Keratinocyte (primary cell): Measurements from ENCODE around the gene ZNF544. TPM values are rescaled to one million over a fixed set of nuclear protein-coding genes. Genes with fewer than 3 reads are reported as not detected.

Source experiments
- DNase-seq: peaks from one replicate; pipeline ENCODE4 v3.0.0-alpha.2; 2011; ENCODE audit warnings: low read depth, missing footprints, low spot score
- FAIRE-seq: peaks from 2 replicates; lab custom pipeline; 2011; peaks lifted over from hg19 to GRCh38; lab: Jason Lieb, UNC
- H2AFZ ChIP-seq: 2 replicates; pipeline ENCODE4 v1.6.0; 2012; ENCODE audit warnings: low read length, control low read depth, inconsistent platforms; ENCODE audit not compliant: control insufficient read depth
- H3K27ac ChIP-seq: 2 replicates; pipeline ENCODE4 v1.5.1; 2011; ENCODE audit warnings: low read length; ENCODE audit not compliant: control insufficient read depth, insufficient read depth
- H3K27me3 ChIP-seq: 3 replicates; pipeline ENCODE4 v1.6.0; 2011; ENCODE audit warnings: low read length; ENCODE audit not compliant: control insufficient read depth, insufficient read depth; ENCODE audit errors: extremely low read depth
- H3K36me3 ChIP-seq, 2 experiments: 2 replicates in 1 of 2; 3 replicates in 1 of 2; pipeline ENCODE4 v1.5.1; 2011; ENCODE audit warnings: low read length in 2 of 2, mild to moderate bottlenecking in 1 of 2; ENCODE audit not compliant: control insufficient read depth in 2 of 2, insufficient read depth in 2 of 2; ENCODE audit errors: extremely low read depth in 1 of 2
- H3K4me1 ChIP-seq: 3 replicates; pipeline ENCODE4 v1.5.1; 2011; ENCODE audit warnings: low read length; ENCODE audit not compliant: control insufficient read depth, insufficient read depth; ENCODE audit errors: extremely low read depth
- H3K4me2 ChIP-seq: 3 replicates; pipeline ENCODE4 v1.6.0; 2011; ENCODE audit warnings: low read depth, low read length; ENCODE audit not compliant: control insufficient read depth, insufficient read depth; ENCODE audit errors: extremely low read depth
- H3K4me3 ChIP-seq, 3 experiments: fragments of 200-600 bp in 1 of 3; sonication (generic) in 1 of 3; 2 replicates in 2 of 3; 3 replicates in 1 of 3; pipeline ENCODE4 v1.5.1; 2011 to 2016; ENCODE audit warnings: low read length in 3 of 3, mild to moderate bottlenecking in 3 of 3, control low read depth in 2 of 3, inconsistent platforms in 1 of 3, low read depth in 1 of 3, mixed read lengths in 1 of 3, mixed run types in 1 of 3, moderate library complexity in 1 of 3; ENCODE audit not compliant: control insufficient read depth in 2 of 3, insufficient read depth in 2 of 3; ENCODE audit errors: extremely low read depth in 1 of 3
- H3K79me2 ChIP-seq: 2 replicates; pipeline ENCODE4 v1.6.0; 2012; ENCODE audit warnings: low read length; ENCODE audit not compliant: control insufficient read depth, insufficient read depth
- H3K9ac ChIP-seq: 3 replicates; pipeline ENCODE4 v1.6.0; 2011; ENCODE audit warnings: low read length; ENCODE audit not compliant: control insufficient read depth, insufficient read depth; ENCODE audit errors: extremely low read depth
- H3K9me1 ChIP-seq: 3 replicates; pipeline ENCODE4 v1.6.0; 2011; ENCODE audit warnings: low read length; ENCODE audit not compliant: control insufficient read depth, insufficient read depth; ENCODE audit errors: extremely low read depth
- H3K9me3 ChIP-seq: 2 replicates; pipeline ENCODE4 v1.5.1; 2012; ENCODE audit warnings: low read depth, low read length; ENCODE audit not compliant: control insufficient read depth
- H4K20me1 ChIP-seq: 3 replicates; pipeline ENCODE4 v1.6.0; 2011; ENCODE audit warnings: low read length; ENCODE audit not compliant: control insufficient read depth, insufficient read depth; ENCODE audit errors: extremely low read depth
- EZH2 ChIP-seq: IDR thresholded peaks from one replicate; pipeline ENCODE4 v1.6.1; 2012; ENCODE audit warnings: inconsistent platforms, mild to moderate bottlenecking, low read length, moderate library complexity
- dilution Hi-C: fragments of 300-500 bp; cut with MboI; formaldehyde crosslinking; loops from one replicate; pipeline ENCODE4 v1.7.0; 2020; ENCODE audit warnings: low sequenced_read_pairs; ENCODE audit not compliant: extremely low pct_ligation_motif_present
- polyA plus RNA-seq, 5 experiments: library from polyadenylated mRNA; depleted of rRNA in 3 of 5; stranded (reverse) in 3 of 5; stranded (forward) in 1 of 5; unstranded in 1 of 5; fragments of >200 nt; gene quantifications; 1 replicate in 1 of 5; 2 replicates in 3 of 5; 3 replicates in 1 of 5; pipeline versions ENCODE4 v1.2.1 to v1.2.3, GENCODE V29; 2011 to 2012; ENCODE audit warnings: missing spikeins in 2 of 5, low read depth in 1 of 5, low replicate concordance in 1 of 5
- TF ChIP-seq, protein P1 (sequence below), 3 experiments: IDR thresholded peaks in 1 of 3; conservative IDR thresholded peaks in 1 of 3; optimal IDR thresholded peaks in 1 of 3; 2 replicates in 2 of 3; 3 replicates in 1 of 3; pipeline versions ENCODE3 to v1.5.1; 2011; ENCODE audit warnings: low read length in 3 of 3, mild to moderate bottlenecking in 3 of 3, moderate library complexity in 2 of 3, control low read depth in 1 of 3, inconsistent platforms in 1 of 3; ENCODE audit not compliant: insufficient read depth in 2 of 3; ENCODE audit errors: extremely low read depth in 1 of 3

ZNF544 gene
- polyA plus RNA-seq, 1 donor (not counting 4 experiments of a cell fraction or from before 2014, with no cell fraction given) = 30.9 TPM

DNA sequence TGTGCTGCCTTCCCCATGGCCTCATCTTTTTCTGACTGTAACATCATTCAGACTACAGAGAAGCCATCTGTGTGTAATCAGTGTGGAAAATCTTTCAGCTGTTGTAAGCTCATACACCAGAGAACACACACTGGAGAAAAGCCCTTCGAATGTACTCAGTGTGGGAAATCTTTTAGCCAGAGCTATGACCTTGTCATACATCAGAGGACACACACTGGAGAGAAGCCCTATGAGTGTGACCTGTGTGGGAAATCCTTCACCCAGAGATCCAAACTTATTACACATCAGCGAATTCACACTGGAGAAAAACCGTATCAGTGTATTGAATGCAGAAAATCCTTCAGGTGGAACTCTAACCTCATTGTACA, 32.9 kb downstream of the ZNF544 start:
- no peak for FAIRE-seq
- H3K36me3 ChIP-seq = peaks cover 24 to 27% of the 10 kb centered on the region in 2 experiments
- dilution Hi-C loops = no loop called here

DNA sequence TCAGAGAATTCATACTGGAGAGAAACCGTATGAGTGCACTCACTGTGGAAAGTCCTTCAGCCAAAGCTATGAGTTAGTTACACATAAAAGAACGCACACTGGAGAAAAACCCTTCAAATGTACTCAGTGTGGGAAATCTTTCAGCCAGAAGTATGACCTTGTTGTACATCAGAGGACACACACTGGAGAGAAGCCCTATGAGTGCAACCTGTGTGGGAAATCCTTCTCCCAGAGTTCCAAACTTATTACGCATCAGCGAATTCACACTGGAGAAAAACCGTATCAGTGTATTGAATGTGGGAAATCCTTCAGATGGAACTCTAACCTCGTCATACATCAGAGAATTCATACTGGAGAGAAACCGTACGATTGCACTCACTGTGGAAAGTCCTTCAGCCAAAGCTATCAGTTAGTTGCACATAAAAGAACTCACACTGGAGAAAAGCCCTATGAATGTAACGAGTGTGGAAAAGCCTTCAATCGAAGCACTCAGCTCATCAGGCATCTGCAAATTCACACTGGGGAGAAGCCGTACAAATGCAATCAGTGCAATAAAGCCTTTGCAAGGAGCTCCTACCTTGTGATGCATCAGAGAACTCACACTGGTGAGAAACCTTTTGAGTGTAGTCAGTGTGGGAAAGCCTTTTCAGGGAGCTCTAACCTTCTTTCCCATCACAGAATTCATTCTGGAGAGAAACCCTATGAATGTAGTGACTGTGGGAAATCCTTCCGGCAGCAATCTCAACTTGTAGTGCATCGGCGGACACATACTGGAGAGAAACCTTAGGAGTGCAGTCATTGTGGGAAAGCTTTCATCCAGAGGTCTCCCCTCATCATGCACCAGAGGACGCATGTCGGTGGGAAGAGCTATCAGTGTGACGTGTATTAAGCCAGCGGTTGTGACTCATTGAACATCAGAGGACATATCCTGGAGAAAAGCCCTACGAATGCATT, 33.5 kb downstream of the ZNF544 start:
- H3K4me2 ChIP-seq = no peak overlapping the region
- H3K27me3 ChIP-seq = no peaks in the 10 kb centered on the region
- H2AFZ ChIP-seq = no peak overlapping the region
- no peak overlapping the region for H3K27ac ChIP-seq
- H4K20me1 ChIP-seq = no peaks in the 10 kb centered on the region
- peaks cover 23 to 25% of the 10 kb centered on the region in 2 experiments for H3K36me3 ChIP-seq
- H3K9me3 ChIP-seq = peaks cover 82% of the 10 kb centered on the region
- DNase-seq (no peak), FAIRE-seq (peak; percentile 20)
- no peaks in the 10 kb centered on the region for H3K9me1 ChIP-seq
- no peaks in the 10 kb centered on the region for H3K79me2 ChIP-seq
- TF ChIP-seq, protein P1, sequence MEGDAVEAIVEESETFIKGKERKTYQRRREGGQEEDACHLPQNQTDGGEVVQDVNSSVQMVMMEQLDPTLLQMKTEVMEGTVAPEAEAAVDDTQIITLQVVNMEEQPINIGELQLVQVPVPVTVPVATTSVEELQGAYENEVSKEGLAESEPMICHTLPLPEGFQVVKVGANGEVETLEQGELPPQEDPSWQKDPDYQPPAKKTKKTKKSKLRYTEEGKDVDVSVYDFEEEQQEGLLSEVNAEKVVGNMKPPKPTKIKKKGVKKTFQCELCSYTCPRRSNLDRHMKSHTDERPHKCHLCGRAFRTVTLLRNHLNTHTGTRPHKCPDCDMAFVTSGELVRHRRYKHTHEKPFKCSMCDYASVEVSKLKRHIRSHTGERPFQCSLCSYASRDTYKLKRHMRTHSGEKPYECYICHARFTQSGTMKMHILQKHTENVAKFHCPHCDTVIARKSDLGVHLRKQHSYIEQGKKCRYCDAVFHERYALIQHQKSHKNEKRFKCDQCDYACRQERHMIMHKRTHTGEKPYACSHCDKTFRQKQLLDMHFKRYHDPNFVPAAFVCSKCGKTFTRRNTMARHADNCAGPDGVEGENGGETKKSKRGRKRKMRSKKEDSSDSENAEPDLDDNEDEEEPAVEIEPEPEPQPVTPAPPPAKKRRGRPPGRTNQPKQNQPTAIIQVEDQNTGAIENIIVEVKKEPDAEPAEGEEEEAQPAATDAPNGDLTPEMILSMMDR (optimal IDR thresholded peaks at IDR 0.05 in 1 of 3, IDR thresholded peaks at IDR 0.05 in 1 of 3, conservative IDR thresholded peaks at IDR 0.05 in 1 of 3; ENCODE audit: extremely low read depth in 1 of 3, insufficient read depth in 2 of 3, low read length in 3 of 3) = no peak
- H3K9ac ChIP-seq = no peak overlapping the region
- dilution Hi-C loops = no loop called here
- H3K4me3 ChIP-seq = no peak overlapping the region
- H3K4me1 ChIP-seq = no peaks in the 10 kb centered on the region

More for the DNA sequence above, 32.9 kb downstream of the ZNF544 start:
- H3K4me2 ChIP-seq = no peak overlapping the region
- H3K4me1 ChIP-seq = no peaks in the 10 kb centered on the region
- H4K20me1 ChIP-seq = no peaks in the 10 kb centered on the region
- H3K4me3 ChIP-seq = no peak overlapping the region
- H3K9me3 ChIP-seq = peaks cover 81% of the 10 kb centered on the region
- H2AFZ ChIP-seq = no peak overlapping the region
- no peak overlapping the region for H3K9ac ChIP-seq
- no peaks in the 10 kb centered on the region for H3K27me3 ChIP-seq
- H3K9me1 ChIP-seq = no peaks in the 10 kb centered on the region
- no peaks in the 10 kb centered on the region for H3K79me2 ChIP-seq
- no peak overlapping the region for H3K27ac ChIP-seq
- DNase-seq = no peak
- no peak for TF ChIP-seq EZH2
- TF ChIP-seq, protein P1 (optimal IDR thresholded peaks at IDR 0.05 in 1 of 3, IDR thresholded peaks at IDR 0.05 in 1 of 3, conservative IDR thresholded peaks at IDR 0.05 in 1 of 3; ENCODE audit: extremely low read depth in 1 of 3, insufficient read depth in 2 of 3, low read length in 3 of 3) = no peak
